ENCODE results near the gene LHX4. TPM values are rescaled to one million over a fixed set of nuclear protein-coding genes. Genes with fewer than 3 reads are reported as not detected.

Gene LHX4
- total RNA-seq, 1 donor from 2014 or later, result 0.12 TPM

- TF ChIP-seq CTCF (IDR thresholded peaks at IDR 0.05), result no peak
- Mint-ChIP-seq H3K9me3 (ENCODE audit: low read depth) (no peaks in the 10 kb centered on the region), H3K36me3 (ENCODE audit: low read depth) (no peaks in the 10 kb centered on the region), H3K27ac (ENCODE audit: unreplicated experiment) (no peak overlapping the region), H3K4me3 (ENCODE audit: unreplicated experiment) (no peak overlapping the region), H3K27me3 (ENCODE audit: low read depth) (peaks cover 7% of the 10 kb centered on the region), H3K4me1 (ENCODE audit: low read depth) (peaks cover 4% of the 10 kb centered on the region)
- no peak for DNase-seq (ENCODE audit: low spot score)
Measured at GRCh38 chr1:180250883-180251509, 20.9 kb downstream of the LHX4 start.

GRCh38 chr1:180251526-180252305 lies 21.7 kb downstream of the LHX4 start:
- peak; percentile 70 for DNase-seq (ENCODE audit: low spot score)
- H3K9me3 Mint-ChIP-seq (ENCODE audit: low read depth), result no peaks in the 10 kb centered on the region
- no peak overlapping the region for H3K27ac Mint-ChIP-seq (ENCODE audit: unreplicated experiment)
- H3K36me3 Mint-ChIP-seq (ENCODE audit: low read depth), result no peaks in the 10 kb centered on the region
- no peak overlapping the region for H3K4me3 Mint-ChIP-seq (ENCODE audit: unreplicated experiment)
- TF ChIP-seq CTCF (IDR thresholded peaks at IDR 0.05), result no peak
- peaks cover 4% of the 10 kb centered on the region for H3K4me1 Mint-ChIP-seq (ENCODE audit: low read depth)
- peaks cover 7% of the 10 kb centered on the region for H3K27me3 Mint-ChIP-seq (ENCODE audit: low read depth)

- Mint-ChIP-seq H3K27me3 (ENCODE audit: low read depth) (peaks cover 16% of the 10 kb centered on the region), H3K27ac (ENCODE audit: unreplicated experiment) (no peak overlapping the region), H3K4me3 (ENCODE audit: unreplicated experiment) (no peak overlapping the region), H3K36me3 (ENCODE audit: low read depth) (no peaks in the 10 kb centered on the region), H3K9me3 (ENCODE audit: low read depth) (no peaks in the 10 kb centered on the region), H3K4me1 (ENCODE audit: low read depth) (peaks cover 4% of the 10 kb centered on the region)
- TF ChIP-seq CTCF (IDR thresholded peaks at IDR 0.05), result peak; percentile 87
- DNase-seq (ENCODE audit: low spot score), result no peak
Measured at GRCh38 chr1:180252638-180253536, 22.8 kb downstream of the LHX4 start.

- Mint-ChIP-seq H3K27me3 (ENCODE audit: low read depth) (peaks cover 23% of the 10 kb centered on the region), H3K4me1 (ENCODE audit: low read depth) (peaks cover 4% of the 10 kb centered on the region), H3K4me3 (ENCODE audit: unreplicated experiment) (no peak overlapping the region), H3K36me3 (ENCODE audit: low read depth) (no peaks in the 10 kb centered on the region), H3K27ac (ENCODE audit: unreplicated experiment) (no peak overlapping the region), H3K9me3 (ENCODE audit: low read depth) (no peaks in the 10 kb centered on the region)
- DNase-seq (ENCODE audit: low spot score), result no peak
- no peak for TF ChIP-seq CTCF (IDR thresholded peaks at IDR 0.05)
Measured at GRCh38 chr1:180253585-180254495, 23.8 kb downstream of the LHX4 start.
